Lower lobe of right lung (tissue), 2 donors: ENCODE results near the gene ASTN2. TPM values are rescaled to one million over a fixed set of nuclear protein-coding genes. Genes with fewer than 3 reads are reported as not detected.
"Not testable (repeated sequence)": the region's sequence is repeated elsewhere in the genome, so short reads cannot be mapped to it uniquely, and the experiment has no call there.

Experiments used
- ATAC-seq, 2 donors: fragments of 200-7000 bp; cut with Tn5 transposase; one replicate each; pipeline ENCODE4 v1.9.1; 2020 to 2022; ENCODE audit warnings: mild to moderate bottlenecking in 2 of 2, moderate library complexity in 2 of 2
- DNase-seq: peaks from one replicate; pipeline ENCODE4 v3.0.0-alpha.2; 2020
- H3K27ac ChIP-seq: fragments of 200-600 bp; one replicate; pipeline ENCODE4 v1.8.0; 2022
- H3K27me3 ChIP-seq: fragments of 200-600 bp; one replicate; pipeline ENCODE4 v1.8.0; 2022; ENCODE audit warnings: low read depth
- H3K36me3 ChIP-seq: fragments of 200-600 bp; one replicate; pipeline ENCODE4 v1.8.0; 2022; ENCODE audit warnings: mild to moderate bottlenecking
- H3K4me1 ChIP-seq: fragments of 200-600 bp; one replicate; pipeline ENCODE4 v1.8.0; 2022
- H3K4me3 ChIP-seq: fragments of 200-600 bp; one replicate; pipeline ENCODE4 v1.8.0; 2022; ENCODE audit warnings: mild to moderate bottlenecking
- H3K9me3 ChIP-seq: fragments of 200-600 bp; one replicate; pipeline ENCODE4 v1.8.0; 2022
- intact Hi-C: fragments of 100-400 bp; cut with DNase I; formaldehyde crosslinking; loops from one replicate; pipeline ENCODE4 v1.11.0; 2022
- total RNA-seq: library from RNA; stranded (reverse); fragmentation: NEBNext Ultra II Directional; extraction: Animal tissue kit (Norgen Biotek cat#: 25700); gene quantifications from one replicate; pipeline ENCODE4 v1.2.1, GENCODE V29; 2021
- TF ChIP-seq, protein P1 (sequence below): fragments of 200-600 bp; IDR thresholded peaks from one replicate; pipeline ENCODE4 v1.8.0; 2022; ENCODE audit warnings: antibody characterized with exemption, mild to moderate bottlenecking
- donor health status: DM: no; HTN: yes; CAD: no; lungs with severe emphysema.

The ASTN2 gene
- total RNA-seq, 1 donor from 2014 or later, result 4.3 TPM

GRCh38 chr9:116904165-116904564 is 510.7 kb downstream of the ASTN2 start:
- ATAC-seq, result peak in 1 of 2 donors; percentile 27
- Histone ChIP-seq H3K27ac (no peak overlapping the region), H3K4me3 (no peak overlapping the region), H3K9me3 (peaks cover 7% of the 10 kb centered on the region), H3K4me1 (no peaks in the 10 kb centered on the region), H3K27me3 (no peaks in the 10 kb centered on the region), H3K36me3 (no peaks in the 10 kb centered on the region)
- no peak for DNase-seq
- intact Hi-C loops, result no loop called here
- TF ChIP-seq, protein P1, sequence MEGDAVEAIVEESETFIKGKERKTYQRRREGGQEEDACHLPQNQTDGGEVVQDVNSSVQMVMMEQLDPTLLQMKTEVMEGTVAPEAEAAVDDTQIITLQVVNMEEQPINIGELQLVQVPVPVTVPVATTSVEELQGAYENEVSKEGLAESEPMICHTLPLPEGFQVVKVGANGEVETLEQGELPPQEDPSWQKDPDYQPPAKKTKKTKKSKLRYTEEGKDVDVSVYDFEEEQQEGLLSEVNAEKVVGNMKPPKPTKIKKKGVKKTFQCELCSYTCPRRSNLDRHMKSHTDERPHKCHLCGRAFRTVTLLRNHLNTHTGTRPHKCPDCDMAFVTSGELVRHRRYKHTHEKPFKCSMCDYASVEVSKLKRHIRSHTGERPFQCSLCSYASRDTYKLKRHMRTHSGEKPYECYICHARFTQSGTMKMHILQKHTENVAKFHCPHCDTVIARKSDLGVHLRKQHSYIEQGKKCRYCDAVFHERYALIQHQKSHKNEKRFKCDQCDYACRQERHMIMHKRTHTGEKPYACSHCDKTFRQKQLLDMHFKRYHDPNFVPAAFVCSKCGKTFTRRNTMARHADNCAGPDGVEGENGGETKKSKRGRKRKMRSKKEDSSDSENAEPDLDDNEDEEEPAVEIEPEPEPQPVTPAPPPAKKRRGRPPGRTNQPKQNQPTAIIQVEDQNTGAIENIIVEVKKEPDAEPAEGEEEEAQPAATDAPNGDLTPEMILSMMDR, result no peak

DNA sequence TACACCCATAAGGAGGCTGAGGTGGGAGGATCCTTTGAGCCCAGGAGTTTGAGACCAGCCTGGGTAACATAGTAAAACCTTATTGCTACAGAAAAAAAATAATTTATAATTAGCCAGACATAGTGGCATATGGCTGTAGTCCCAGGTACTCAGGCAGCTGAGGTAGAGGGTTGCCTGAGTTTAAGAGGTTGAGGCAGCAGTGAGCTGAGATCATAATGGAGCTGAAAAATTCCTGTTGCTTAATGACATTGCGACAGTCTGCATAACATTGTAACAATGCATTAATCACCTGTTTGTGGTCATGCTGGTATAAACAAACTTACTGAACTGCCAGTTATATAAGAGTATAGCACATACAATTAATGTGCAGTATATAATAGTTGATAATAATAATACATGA is 513.6 kb downstream of the ASTN2 start:
- TF ChIP-seq, protein P1, result no peak
- no peak for ATAC-seq
- no peak for DNase-seq
- intact Hi-C loops, result no loop called here
- Histone ChIP-seq H3K9me3 (peaks cover 7% of the 10 kb centered on the region), H3K27ac (no peak overlapping the region), H3K36me3 (no peaks in the 10 kb centered on the region), H3K4me1 (no peaks in the 10 kb centered on the region), H3K27me3 (no peaks in the 10 kb centered on the region), H3K4me3 (no peak overlapping the region)

- TF ChIP-seq, protein P1, result no peak
- H3K4me3 ChIP-seq, result no peak overlapping the region
- H3K27ac ChIP-seq, result no peak overlapping the region
- intact Hi-C loops, result no loop called here
- no peak for ATAC-seq
- no peak for DNase-seq
- no peaks in the 10 kb centered on the region for H3K27me3 ChIP-seq
- no peaks in the 10 kb centered on the region for H3K4me1 ChIP-seq
- H3K9me3 ChIP-seq, result peaks cover 7% of the 10 kb centered on the region
- no peaks in the 10 kb centered on the region for H3K36me3 ChIP-seq
Observed at GRCh38 chr9:116900543-116900942, 514.3 kb downstream of the ASTN2 start.

- Histone ChIP-seq H3K27me3 (no peaks in the 10 kb centered on the region), H3K9me3 (peaks cover 7% of the 10 kb centered on the region), H3K36me3 (no peaks in the 10 kb centered on the region), H3K4me3 (no peak overlapping the region), H3K4me1 (no peaks in the 10 kb centered on the region), H3K27ac (no peak overlapping the region)
- ATAC-seq, result no peak
- DNase-seq, result no peak
- intact Hi-C loops, result no loop called here
- TF ChIP-seq, protein P1, result no peak
Observed at GRCh38 chr9:116900007-116900367, 514.9 kb downstream of the ASTN2 start.

- TF ChIP-seq, protein P1, result no peak
- Histone ChIP-seq H3K4me1 (no peaks in the 10 kb centered on the region), H3K27me3 (no peaks in the 10 kb centered on the region), H3K9me3 (peaks cover 7% of the 10 kb centered on the region), H3K4me3 (no peak overlapping the region), H3K36me3 (no peaks in the 10 kb centered on the region), H3K27ac (no peak overlapping the region)
- intact Hi-C loops, result no loop called here
- no peak for DNase-seq
- ATAC-seq, result no peak
Observed at GRCh38 chr9:116899337-116900006, 515.4 kb downstream of the ASTN2 start.

- intact Hi-C loops, DNase-seq: not testable (repeated sequence)
Observed at GRCh38 chr9:116898131-116898530, 516.7 kb downstream of the ASTN2 start.

More at GRCh38 chr9:116898131-116898530, 516.7 kb downstream of the ASTN2 start:
- H3K4me3 ChIP-seq, ATAC-seq, H3K36me3 ChIP-seq, H3K27ac ChIP-seq, H3K4me1 ChIP-seq, H3K9me3 ChIP-seq, H3K27me3 ChIP-seq: not testable (repeated sequence)
